SH-SY5Y (cell line): Measurements from ENCODE around the gene WWOX.

ENCODE experiments used
- GATA2 ChIP-seq: IDR thresholded peaks from 2 replicates; pipeline ENCODE4 v1.6.1; 2011; ENCODE audit warnings: mild to moderate bottlenecking, low read depth, low read length
- GATA3 ChIP-seq: IDR thresholded peaks from 2 replicates; pipeline ENCODE4 v1.6.1; 2011; ENCODE audit warnings: low read depth, mild to moderate bottlenecking, low read length, moderate library complexity

DNA sequence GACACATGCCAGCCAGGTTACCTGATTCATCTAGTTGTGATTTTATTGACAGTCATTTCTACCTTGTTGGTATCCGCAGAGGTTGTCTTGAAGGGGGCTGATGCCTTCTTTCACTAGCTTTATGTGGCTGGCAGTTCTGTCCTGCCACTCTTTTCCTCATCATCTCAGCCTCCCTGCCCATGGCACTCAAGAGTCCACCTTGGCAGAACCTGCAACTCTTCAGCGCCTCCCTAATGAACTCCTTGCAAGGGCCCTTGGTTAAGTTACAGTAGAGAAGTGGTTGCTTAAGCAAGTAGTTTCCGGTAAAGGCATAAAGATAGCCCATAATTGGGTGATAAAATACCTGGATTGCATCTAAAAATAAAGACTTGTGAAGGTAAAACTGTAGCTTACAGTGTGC lies 489.9 kb downstream of the WWOX start:
- TF ChIP-seq GATA2 (no peak), GATA3 (no peak)
